Suprapubic skin (tissue), 4 donors: ENCODE measurements around the gene DUSP15. TPM values are rescaled to one million over a fixed set of nuclear protein-coding genes. Genes with fewer than 3 reads are reported as not detected.

Experiments used
- DNase-seq, 2 donors: peaks; one replicate each; pipeline ENCODE4 v3.0.0-alpha.2; 2019; ENCODE audit warnings: low spot score in 2 of 2
- H3K27ac ChIP-seq: fragments of 200-600 bp; sonication (generic); one replicate; pipeline ENCODE4 v1.5.1; 2019
- H3K27me3 ChIP-seq: fragments of 200-600 bp; sonication (generic); one replicate; pipeline ENCODE4 v1.5.1; 2019
- H3K36me3 ChIP-seq: fragments of 200-600 bp; sonication (generic); one replicate; pipeline ENCODE4 v1.5.1; 2019
- H3K4me1 ChIP-seq: fragments of 200-600 bp; sonication (generic); one replicate; pipeline ENCODE4 v1.5.1; 2019
- H3K4me3 ChIP-seq: fragments of 200-600 bp; sonication (generic); one replicate; pipeline ENCODE4 v1.5.1; 2019; ENCODE audit warnings: mild to moderate bottlenecking
- H3K9me3 ChIP-seq: fragments of 200-600 bp; sonication (generic); one replicate; pipeline ENCODE4 v1.5.1; 2019
- EP300 ChIP-seq: sonication (generic); formaldehyde crosslinking; IDR thresholded peaks from one replicate; pipeline ENCODE4 v1.6.1; 2017; ENCODE audit warnings: antibody characterized with exemption
- POLR2A ChIP-seq, 2 donors: fragments of 450-650 bp; IDR thresholded peaks; one replicate each; pipeline ENCODE4 v1.6.1; 2017; ENCODE audit warnings: antibody characterized with exemption in 2 of 2, mild to moderate bottlenecking in 2 of 2, moderate library complexity in 2 of 2
- POLR2AphosphoS5 ChIP-seq, 3 donors: sonication (generic); formaldehyde crosslinking; IDR thresholded peaks; one replicate each; pipeline ENCODE4 v1.6.1; 2017; ENCODE audit warnings: antibody characterized with exemption in 3 of 3
- WGBS: methylation state at CpG from one replicate; pipeline ENCODE4 v1.1.5; 2018; 5-methylcytosine and 5-hydroxymethylcytosine counted together
- total RNA-seq, 4 donors: library from RNA; depleted of rRNA; stranded (reverse); fragments of >200 nt; gene quantifications; one replicate each; pipeline ENCODE4 v1.1.0, GENCODE V29; 2016
- TF ChIP-seq, protein P1 (sequence below), 2 donors: fragments of 200-600 bp in 1 of 2; fragments of 450-650 bp in 1 of 2; sonication (generic) in 1 of 2; IDR thresholded peaks; one replicate each; pipeline ENCODE4 v1.5.1; 2016 to 2019; ENCODE audit warnings: antibody characterized with exemption in 2 of 2, mild to moderate bottlenecking in 1 of 2, moderate library complexity in 1 of 2

Gene DUSP15
- total RNA-seq, 4 donors from 2014 or later, result 1.1 to 2.4 (median 1.1) TPM; not detected in 1

DNA sequence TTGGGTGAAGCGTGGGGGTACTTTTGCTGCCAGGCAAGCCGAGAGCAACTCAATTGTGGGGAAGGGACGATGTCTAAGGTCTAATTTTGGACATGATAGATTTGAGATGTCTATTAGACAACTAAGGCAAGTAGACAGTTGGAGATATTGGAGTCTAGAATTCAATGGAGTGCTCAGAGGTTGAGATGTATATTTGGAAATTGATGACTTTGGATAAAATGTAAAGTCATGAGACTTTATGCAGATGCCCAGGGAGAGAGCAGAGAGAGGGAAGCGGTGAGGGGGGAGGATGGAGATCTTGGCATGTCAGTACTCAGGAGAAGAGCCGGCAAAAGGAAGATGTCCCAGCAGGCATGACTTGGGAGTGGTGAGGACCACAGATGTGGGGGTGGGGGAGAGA is 44.3 kb downstream of the DUSP15 start:
- H3K4me1 ChIP-seq, result peaks cover 12% of the 10 kb centered on the region
- TF ChIP-seq, protein P1, sequence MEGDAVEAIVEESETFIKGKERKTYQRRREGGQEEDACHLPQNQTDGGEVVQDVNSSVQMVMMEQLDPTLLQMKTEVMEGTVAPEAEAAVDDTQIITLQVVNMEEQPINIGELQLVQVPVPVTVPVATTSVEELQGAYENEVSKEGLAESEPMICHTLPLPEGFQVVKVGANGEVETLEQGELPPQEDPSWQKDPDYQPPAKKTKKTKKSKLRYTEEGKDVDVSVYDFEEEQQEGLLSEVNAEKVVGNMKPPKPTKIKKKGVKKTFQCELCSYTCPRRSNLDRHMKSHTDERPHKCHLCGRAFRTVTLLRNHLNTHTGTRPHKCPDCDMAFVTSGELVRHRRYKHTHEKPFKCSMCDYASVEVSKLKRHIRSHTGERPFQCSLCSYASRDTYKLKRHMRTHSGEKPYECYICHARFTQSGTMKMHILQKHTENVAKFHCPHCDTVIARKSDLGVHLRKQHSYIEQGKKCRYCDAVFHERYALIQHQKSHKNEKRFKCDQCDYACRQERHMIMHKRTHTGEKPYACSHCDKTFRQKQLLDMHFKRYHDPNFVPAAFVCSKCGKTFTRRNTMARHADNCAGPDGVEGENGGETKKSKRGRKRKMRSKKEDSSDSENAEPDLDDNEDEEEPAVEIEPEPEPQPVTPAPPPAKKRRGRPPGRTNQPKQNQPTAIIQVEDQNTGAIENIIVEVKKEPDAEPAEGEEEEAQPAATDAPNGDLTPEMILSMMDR (IDR thresholded peaks at IDR 0.05), result no peak
- no peak for TF ChIP-seq POLR2A (IDR thresholded peaks at IDR 0.05)
- TF ChIP-seq EP300, result no peak
- TF ChIP-seq POLR2AphosphoS5 (IDR thresholded peaks at IDR 0.05), result no peak
- no peak for DNase-seq
- no peaks in the 10 kb centered on the region for H3K9me3 ChIP-seq
- H3K4me3 ChIP-seq, result no peak overlapping the region
- WGBS, result 90% methylated on average over 5 of the region's 5 CpGs
- H3K27ac ChIP-seq, result no peak overlapping the region
- no peaks in the 10 kb centered on the region for H3K36me3 ChIP-seq
- H3K27me3 ChIP-seq, result no peaks in the 10 kb centered on the region

DNA sequence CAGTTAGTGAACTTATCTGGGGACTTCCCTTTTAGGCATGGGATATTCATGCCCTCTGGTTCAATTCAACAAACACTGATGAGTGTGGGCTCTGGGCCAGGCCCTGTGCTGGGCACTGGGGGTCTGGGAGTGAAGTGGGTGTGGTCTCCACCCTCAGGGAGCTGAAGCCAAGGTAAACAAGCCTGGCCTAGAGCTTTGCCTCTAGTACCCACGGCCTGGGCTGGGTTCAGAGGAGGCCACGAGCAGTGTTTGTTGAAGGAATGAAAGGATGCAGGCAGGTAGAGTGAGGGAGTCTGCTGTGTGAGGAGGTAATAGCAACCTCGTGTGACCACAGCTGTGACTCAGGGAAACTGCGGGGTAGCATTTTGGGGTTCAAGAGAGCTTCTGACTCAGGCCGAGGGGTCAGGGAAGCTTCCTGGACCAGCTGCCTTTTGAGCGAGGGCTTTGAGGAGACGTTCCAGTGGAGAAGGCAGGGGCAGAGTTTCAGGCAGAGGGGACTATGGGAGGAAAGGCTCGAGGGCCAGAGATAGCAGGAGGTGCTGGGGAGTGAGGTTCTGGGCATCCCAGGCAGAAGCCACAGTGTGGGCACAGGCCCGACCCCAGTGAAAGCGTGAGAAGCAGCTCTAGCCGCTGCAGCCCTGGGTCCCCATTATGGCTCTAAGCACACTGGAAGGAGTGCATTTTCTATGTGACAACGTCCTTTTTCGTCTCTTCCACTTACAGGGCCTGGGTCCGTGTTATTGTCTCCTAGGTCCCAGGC is 45.6 kb downstream of the DUSP15 start:
- WGBS, result 86% methylated on average over 14 of the region's 14 CpGs

DNA sequence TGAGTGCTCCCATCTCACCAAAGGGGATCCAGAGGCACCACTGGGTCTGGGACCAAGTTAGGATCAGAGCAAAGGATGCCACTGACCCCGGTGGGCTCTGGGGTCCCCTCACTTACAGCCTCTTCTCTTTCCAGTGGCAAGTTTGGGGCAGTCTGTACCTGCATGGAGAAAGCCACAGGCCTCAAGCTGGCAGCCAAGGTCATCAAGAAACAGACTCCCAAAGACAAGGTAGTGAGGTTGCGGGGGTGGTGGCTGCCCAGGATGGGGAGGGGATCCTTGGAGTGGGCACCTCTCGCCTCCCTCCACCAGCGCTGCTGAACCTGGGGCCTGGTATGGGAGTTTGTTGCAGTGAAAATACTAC is 46.2 kb downstream of the DUSP15 start:
- WGBS, result 95% methylated on average over 3 of the region's 4 CpGs
- Histone ChIP-seq H3K36me3 (no peaks in the 10 kb centered on the region), H3K27me3 (no peaks in the 10 kb centered on the region), H3K27ac (no peak overlapping the region), H3K9me3 (no peaks in the 10 kb centered on the region), H3K4me3 (no peak overlapping the region), H3K4me1 (peaks cover 12% of the 10 kb centered on the region)
- TF ChIP-seq EP300 (no peak), POLR2A (IDR thresholded peaks at IDR 0.05) (no peak), POLR2AphosphoS5 (IDR thresholded peaks at IDR 0.05) (no peak)
- TF ChIP-seq, protein P1 (IDR thresholded peaks at IDR 0.05), result no peak
- DNase-seq, result no peak

More for the DNA sequence above, 45.6 kb downstream of the DUSP15 start:
- H3K27me3 ChIP-seq, result no peaks in the 10 kb centered on the region
- peaks cover 12% of the 10 kb centered on the region for H3K4me1 ChIP-seq
- no peaks in the 10 kb centered on the region for H3K9me3 ChIP-seq
- no peak overlapping the region for H3K4me3 ChIP-seq
- DNase-seq, result no peak
- TF ChIP-seq POLR2A (IDR thresholded peaks at IDR 0.05) (no peak), EP300 (no peak), POLR2AphosphoS5 (IDR thresholded peaks at IDR 0.05) (no peak)
- TF ChIP-seq, protein P1 (IDR thresholded peaks at IDR 0.05), result no peak
- no peaks in the 10 kb centered on the region for H3K36me3 ChIP-seq
- no peak overlapping the region for H3K27ac ChIP-seq

DNA sequence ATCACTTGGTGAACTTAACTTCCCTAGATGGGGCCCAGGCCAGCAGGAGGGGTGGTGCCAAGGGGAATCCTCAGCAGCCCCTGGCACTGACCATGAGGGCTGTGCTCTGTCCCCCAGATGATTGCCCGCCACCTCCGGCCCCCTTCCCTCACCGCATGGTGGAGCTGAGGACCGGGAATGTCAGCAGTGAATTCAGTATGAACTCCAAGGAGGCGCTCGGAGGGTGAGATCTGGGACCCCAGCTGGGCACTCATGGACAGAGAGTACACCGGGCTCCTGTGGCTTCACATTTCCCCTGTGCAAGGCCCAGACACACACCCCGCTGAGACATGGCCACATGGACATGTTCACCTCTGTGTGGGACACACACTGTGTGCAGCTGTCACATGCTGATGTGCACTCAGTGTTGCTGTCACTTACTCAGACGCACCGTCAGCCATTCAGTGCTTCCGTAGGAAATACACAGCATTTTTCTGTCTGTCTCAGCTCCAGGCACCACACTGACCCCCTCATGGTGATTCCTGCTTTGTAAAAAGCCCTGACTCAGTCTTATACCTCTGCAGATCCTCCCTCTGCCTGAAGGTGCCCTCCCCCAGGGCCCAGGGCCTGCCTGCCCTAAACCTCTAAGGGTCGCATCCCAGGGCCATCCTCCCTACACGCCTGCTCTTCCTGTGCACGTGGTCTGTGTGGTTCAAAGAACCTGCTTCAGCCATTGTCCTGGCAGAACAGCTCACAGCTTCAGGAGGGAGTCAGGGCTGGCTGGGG is 46.8 kb downstream of the DUSP15 start:
- WGBS, result 71% methylated on average over 12 of the region's 14 CpGs
- no peak overlapping the region for H3K27ac ChIP-seq
- no peak overlapping the region for H3K4me3 ChIP-seq
- no peaks in the 10 kb centered on the region for H3K9me3 ChIP-seq
- H3K36me3 ChIP-seq, result no peaks in the 10 kb centered on the region
- TF ChIP-seq, protein P1 (IDR thresholded peaks at IDR 0.05), result no peak
- TF ChIP-seq EP300, result no peak
- TF ChIP-seq POLR2A (IDR thresholded peaks at IDR 0.05), result no peak
- TF ChIP-seq POLR2AphosphoS5 (IDR thresholded peaks at IDR 0.05), result no peak
- DNase-seq, result no peak
- H3K27me3 ChIP-seq, result no peaks in the 10 kb centered on the region
- H3K4me1 ChIP-seq, result peaks cover 12% of the 10 kb centered on the region
